VCaP (cell line): ENCODE measurements around the gene SEMA3A.

Experiments used
- H3K27ac ChIP-seq: fragments of 450-650 bp; 2 replicates; pipeline ENCODE4 v1.5.1; 2017
- TF ChIP-seq, protein P1 (sequence below): fragments of 450-650 bp; conservative IDR thresholded peaks from 2 replicates; pipeline ENCODE4 v1.5.1; 2017; ENCODE audit warnings: mild to moderate bottlenecking, moderate library complexity

Gene SEMA3A

DNA sequence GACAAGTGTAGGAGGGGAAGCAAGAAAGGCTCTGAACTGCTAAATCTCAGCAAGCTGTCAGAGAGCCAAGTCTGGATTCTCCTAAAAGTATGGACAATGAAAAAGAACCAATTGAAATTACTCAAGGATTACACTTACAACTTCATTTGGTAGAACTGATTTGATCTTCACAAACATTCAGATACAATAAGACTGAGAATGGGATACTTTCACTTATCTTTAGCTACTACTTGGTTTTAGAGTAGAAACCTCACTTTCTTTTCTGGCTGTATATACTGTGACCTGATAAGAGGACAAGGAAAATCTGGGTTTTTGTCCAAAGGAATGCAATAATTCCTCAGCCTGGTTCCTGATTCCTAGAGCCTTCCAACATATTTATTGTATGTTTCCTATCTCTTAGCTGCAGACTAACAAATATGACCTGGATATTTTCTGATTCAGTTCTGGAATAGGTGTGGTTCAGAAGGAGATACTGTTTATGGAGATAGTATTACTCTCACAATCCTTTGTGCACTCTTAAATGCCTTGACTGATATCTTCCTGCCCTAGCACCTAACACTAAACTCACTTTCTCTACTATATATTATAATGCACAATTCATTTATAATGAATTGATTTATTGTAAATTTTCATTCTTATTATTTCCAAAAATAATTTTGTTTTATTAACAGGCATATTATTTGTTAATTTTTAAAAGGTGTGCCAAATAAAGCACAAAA, 7.3 kb downstream of the SEMA3A start:
- no peak overlapping the region for H3K27ac ChIP-seq
- TF ChIP-seq, protein P1, sequence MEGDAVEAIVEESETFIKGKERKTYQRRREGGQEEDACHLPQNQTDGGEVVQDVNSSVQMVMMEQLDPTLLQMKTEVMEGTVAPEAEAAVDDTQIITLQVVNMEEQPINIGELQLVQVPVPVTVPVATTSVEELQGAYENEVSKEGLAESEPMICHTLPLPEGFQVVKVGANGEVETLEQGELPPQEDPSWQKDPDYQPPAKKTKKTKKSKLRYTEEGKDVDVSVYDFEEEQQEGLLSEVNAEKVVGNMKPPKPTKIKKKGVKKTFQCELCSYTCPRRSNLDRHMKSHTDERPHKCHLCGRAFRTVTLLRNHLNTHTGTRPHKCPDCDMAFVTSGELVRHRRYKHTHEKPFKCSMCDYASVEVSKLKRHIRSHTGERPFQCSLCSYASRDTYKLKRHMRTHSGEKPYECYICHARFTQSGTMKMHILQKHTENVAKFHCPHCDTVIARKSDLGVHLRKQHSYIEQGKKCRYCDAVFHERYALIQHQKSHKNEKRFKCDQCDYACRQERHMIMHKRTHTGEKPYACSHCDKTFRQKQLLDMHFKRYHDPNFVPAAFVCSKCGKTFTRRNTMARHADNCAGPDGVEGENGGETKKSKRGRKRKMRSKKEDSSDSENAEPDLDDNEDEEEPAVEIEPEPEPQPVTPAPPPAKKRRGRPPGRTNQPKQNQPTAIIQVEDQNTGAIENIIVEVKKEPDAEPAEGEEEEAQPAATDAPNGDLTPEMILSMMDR = no peak

DNA sequence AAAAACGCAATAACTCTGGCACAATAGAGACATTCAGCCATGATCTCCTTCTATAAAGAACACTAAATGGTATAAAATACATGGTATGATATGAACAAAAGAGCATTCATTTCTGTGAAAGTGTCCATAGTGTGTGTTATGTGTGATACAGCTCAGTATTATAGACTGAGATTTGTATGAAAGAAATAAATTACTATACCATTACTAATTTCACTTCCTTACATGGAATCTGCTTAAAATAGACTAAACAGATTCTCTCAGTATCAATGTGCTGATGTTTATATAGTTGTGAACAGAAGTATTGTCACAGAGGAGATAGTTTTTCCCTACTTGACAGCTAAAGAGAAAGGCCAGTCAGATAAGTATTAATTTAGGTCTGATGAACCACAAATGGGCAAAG, 10.8 kb downstream of the SEMA3A start:
- H3K27ac ChIP-seq = no peak overlapping the region
- TF ChIP-seq, protein P1 = no peak

DNA sequence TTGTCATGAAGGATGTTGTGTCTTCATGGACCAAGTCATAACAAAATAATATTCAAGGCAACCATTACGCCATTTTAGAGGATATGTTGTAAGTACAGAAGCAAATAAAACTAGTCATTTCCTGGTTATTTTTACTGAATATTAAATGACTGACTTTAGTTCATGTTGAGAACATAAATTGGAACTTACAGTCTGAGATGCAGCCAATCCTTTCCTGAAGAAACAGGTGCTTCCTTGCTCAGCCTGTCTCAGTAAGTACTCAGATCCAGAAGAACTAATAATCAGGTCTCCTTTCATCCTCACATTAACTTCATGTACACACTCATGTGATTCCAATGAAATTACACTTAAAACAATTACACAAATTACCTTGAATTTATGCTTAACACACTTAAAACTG, 12.3 kb downstream of the SEMA3A start:
- H3K27ac ChIP-seq = no peak overlapping the region
- TF ChIP-seq, protein P1 = no peak

DNA sequence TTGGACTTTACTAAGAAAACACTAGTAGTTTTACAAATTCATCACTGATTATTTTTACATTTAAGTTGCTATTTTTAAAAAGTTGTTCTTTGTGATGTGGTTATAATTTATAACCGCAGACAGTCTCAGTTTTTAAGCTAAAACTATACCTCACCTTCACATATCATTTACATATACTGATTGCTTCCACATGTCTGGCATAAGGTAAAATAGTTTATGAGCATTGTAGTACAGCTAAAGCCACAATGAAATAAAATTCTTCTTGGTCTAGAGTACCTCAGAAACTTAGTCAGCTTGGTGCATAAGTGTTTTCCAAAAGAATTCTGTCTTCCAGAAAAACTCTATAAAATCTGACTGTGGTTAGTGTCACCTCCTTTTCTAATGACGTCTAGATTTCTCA, 13.0 kb downstream of the SEMA3A start:
- TF ChIP-seq, protein P1 = no peak
- H3K27ac ChIP-seq = no peak overlapping the region

DNA sequence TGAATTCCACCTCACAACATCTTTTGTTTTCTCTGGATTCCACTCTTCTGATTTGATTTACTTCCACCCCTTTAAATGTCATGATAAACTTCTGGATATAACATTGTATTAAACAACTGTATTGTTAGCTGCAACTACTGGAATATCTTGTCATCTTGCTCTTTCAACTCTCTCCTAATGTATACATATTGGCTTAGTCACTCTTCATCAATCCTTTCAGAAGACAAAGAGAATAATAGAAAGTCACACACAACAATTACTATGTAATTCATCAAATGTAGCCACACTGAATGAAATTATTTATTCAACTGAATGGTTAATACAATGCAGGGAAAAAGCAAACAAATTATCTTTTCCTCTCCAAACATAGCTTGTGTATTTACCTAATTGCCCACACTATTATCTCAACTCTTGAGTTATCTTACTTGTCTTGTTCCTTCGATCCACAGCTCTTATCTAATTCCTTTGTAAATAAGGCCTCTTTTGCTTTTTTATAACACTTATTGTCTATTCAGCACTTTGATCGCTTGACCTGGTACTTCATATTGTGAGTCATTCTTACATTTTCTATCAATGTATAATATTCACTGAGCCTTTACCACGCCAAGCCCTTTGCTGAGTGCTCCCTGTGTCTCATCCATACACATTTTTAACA, 16.7 kb downstream of the SEMA3A start:
- TF ChIP-seq, protein P1 = no peak
- H3K27ac ChIP-seq = no peak overlapping the region

DNA sequence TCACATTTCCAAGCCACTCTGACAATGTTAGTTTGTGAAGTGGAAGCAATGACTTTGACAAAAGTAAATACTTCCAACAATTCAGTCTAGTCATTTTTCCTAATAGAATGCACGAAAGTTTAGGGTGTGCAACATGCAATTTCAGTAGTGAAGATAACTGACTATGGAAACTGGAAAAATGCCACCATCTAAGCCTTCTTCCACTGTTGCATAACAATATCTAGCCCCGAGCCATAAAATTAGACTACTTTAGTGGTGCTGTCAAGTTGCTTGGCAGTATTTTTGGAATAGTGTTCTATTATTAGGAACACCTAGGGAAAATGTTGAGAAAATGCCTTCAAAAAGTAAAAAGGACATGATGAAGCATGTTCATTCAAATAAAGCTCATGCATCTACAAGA, 17.9 kb downstream of the SEMA3A start:
- no peak overlapping the region for H3K27ac ChIP-seq
- TF ChIP-seq, protein P1 = no peak

DNA sequence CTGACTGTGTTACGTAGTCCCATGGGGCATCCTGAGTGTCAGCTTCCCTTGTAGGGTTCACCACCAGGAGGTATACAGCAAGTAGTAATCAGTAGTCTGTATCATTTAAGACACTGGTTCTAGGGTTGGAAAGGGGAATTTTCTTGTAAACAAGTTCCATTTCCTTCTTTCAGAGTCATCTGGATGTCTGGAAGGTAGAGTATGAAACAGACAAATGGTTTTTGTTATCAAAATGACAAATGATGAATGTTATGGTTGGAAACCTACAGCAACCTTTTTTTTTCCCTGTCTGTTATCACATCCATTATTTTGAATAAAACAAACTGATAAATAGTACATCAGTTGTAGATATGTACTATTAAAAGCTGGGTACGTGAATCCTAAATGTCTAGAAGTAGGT, 19.1 kb downstream of the SEMA3A start:
- no peak overlapping the region for H3K27ac ChIP-seq

More for the DNA sequence above, 19.1 kb downstream of the SEMA3A start:
- TF ChIP-seq, protein P1 = no peak
